K562 (cell line): ENCODE data around the gene DHX35. TPM values are rescaled to one million over a fixed set of nuclear protein-coding genes. Genes with fewer than 3 reads are reported as not detected.

Experiments used
- ATAC-seq: fragments of 200-7000 bp; cut with Tn5 transposase; 3 replicates; pipeline ENCODE4 v1.9.1; 2020; ENCODE audit warnings: moderate library complexity
- BruUV-seq: library from RNA; stranded (reverse); fragments of 400-500 nt; replicated peaks from 2 replicates; lab custom pipeline; 2021; lab: Mats Ljungman, UMichigan
- CTCF ChIA-PET: fragments of 300-600 bp; formaldehyde crosslinking; extraction: SDS; loops from one replicate; lab custom pipeline; 2021; ENCODE audit warnings: low intra/inter-chr PET ratio; lab: Yijun Ruan, JAX
- POLR2A ChIA-PET: fragments of 300-600, 350-650 bp; sonication (Branson Sonifier 250); formaldehyde crosslinking; extraction: SDS; loops from one replicate; lab custom pipeline; 2021; ENCODE audit warnings: antibody characterized with exemption, inconsistent platforms; lab: Yijun Ruan, JAX
- DNase-seq, 4 experiments: peaks; one replicate each; pipeline versions ENCODE4 v3.0.0 to v3.0.0-alpha.2; 2011 to 2018; ENCODE audit warnings: low spot score in 3 of 4, mixed read lengths in 3 of 4; ENCODE audit errors: extremely low read depth in 1 of 4
- FAIRE-seq: peaks from 2 replicates; lab custom pipeline; 2011; peaks lifted over from hg19 to GRCh38; lab: Jason Lieb, UNC
- H2AFZ ChIP-seq: 2 replicates; pipeline ENCODE4 v1.6.0; 2011; ENCODE audit warnings: low read depth, low read length, control low read depth, inconsistent platforms
- H3K27ac ChIP-seq: fragments of 200-600 bp; 3 replicates; pipeline ENCODE4 v1.8.0; 2011; ENCODE audit warnings: low read depth, mild to moderate bottlenecking, control low read depth, inconsistent platforms, low read length, moderate library complexity, mixed read lengths; ENCODE audit errors: extremely low read depth
- H3K27me3 ChIP-seq, 2 experiments: fragments of 300-600 bp in 1 of 2; 2 replicates in 1 of 2; 3 replicates in 1 of 2; pipeline versions ENCODE4 v1.6.0 to v1.8.0; 2011; ENCODE audit warnings: inconsistent platforms in 2 of 2, low read length in 2 of 2, mild to moderate bottlenecking in 1 of 2, mixed read lengths in 1 of 2, moderate library complexity in 1 of 2; ENCODE audit not compliant: control insufficient read depth in 2 of 2, insufficient read depth in 2 of 2
- H3K36me3 ChIP-seq: fragments of 300-600 bp; 3 replicates; pipeline ENCODE4 v1.8.0; 2011; ENCODE audit warnings: mild to moderate bottlenecking, low read length, inconsistent platforms; ENCODE audit not compliant: control insufficient read depth, insufficient read depth
- H3K4me1 ChIP-seq, 2 experiments: fragments of 200-600 bp in 1 of 2; replicated peaks in 1 of 2; 2 replicates in 1 of 2; 3 replicates in 1 of 2; pipeline versions ENCODE4 v1.5.1 to v1.8.0; 2011; ENCODE audit warnings: inconsistent platforms in 2 of 2, low read length in 2 of 2, mild to moderate bottlenecking in 1 of 2, mixed read lengths in 1 of 2, moderate library complexity in 1 of 2; ENCODE audit not compliant: control insufficient read depth in 2 of 2, insufficient read depth in 2 of 2
- H3K4me2 ChIP-seq: 2 replicates; pipeline ENCODE4 v1.6.1; 2011; ENCODE audit warnings: low read length, control low read depth, inconsistent platforms, mixed read lengths; ENCODE audit not compliant: insufficient read depth
- H3K4me3 ChIP-seq: fragments of 200-600 bp; sonication (generic), shearing (Covaris generic); 2 replicates; pipeline ENCODE4 v1.5.1; 2016; ENCODE audit warnings: control low read depth, inconsistent platforms
- H3K79me2 ChIP-seq: fragments of 200-600 bp; 3 replicates; pipeline ENCODE4 v1.8.0; 2011; ENCODE audit warnings: low read length, inconsistent platforms; ENCODE audit not compliant: control insufficient read depth, insufficient read depth
- H3K9ac ChIP-seq, 2 experiments: 2 replicates each; pipeline versions ENCODE4 v1.6.0 to v1.6.1; 2011; ENCODE audit warnings: low read depth in 2 of 2, low read length in 2 of 2, control low read depth in 1 of 2, inconsistent platforms in 1 of 2, mild to moderate bottlenecking in 1 of 2, mixed read lengths in 1 of 2; ENCODE audit not compliant: insufficient read depth in 1 of 2
- H3K9me1 ChIP-seq: one replicate; pipeline ENCODE4 v1.6.0; 2011; ENCODE audit warnings: inconsistent platforms, mild to moderate bottlenecking, low read length, moderate library complexity; ENCODE audit not compliant: control insufficient read depth, insufficient read depth
- H3K9me3 ChIP-seq: replicated peaks from 2 replicates; pipeline ENCODE4 v1.5.1; 2011; ENCODE audit warnings: low read depth, low read length, inconsistent platforms; ENCODE audit not compliant: control insufficient read depth, insufficient read depth
- H4K20me1 ChIP-seq: replicated peaks from 2 replicates; pipeline ENCODE4 v1.6.1; 2011; ENCODE audit warnings: low read length, inconsistent platforms, mixed read lengths; ENCODE audit not compliant: control insufficient read depth, insufficient read depth
- ADNP ChIP-seq: fragments of 200-800 bp; sonication (Bioruptor generic); IDR thresholded peaks from 2 replicates; pipeline ENCODE4 v1.6.1; 2016; ENCODE audit warnings: missing genetic modification characterization, missing compliant biosample characterization
- BRF2 ChIP-seq: IDR thresholded peaks from 3 replicates; pipeline ENCODE4 v1.6.1; 2011; ENCODE audit warnings: borderline replicate concordance, mild to moderate bottlenecking; ENCODE audit not compliant: insufficient read length, insufficient read depth
- EP400 ChIP-seq: fragments of 450-650 bp; IDR thresholded peaks from 2 replicates; pipeline ENCODE4 v1.6.1; 2017; ENCODE audit warnings: antibody characterized with exemption, mild to moderate bottlenecking, moderate library complexity
- ERF ChIP-seq: fragments of 450-650 bp; formaldehyde crosslinking; IDR thresholded peaks from 2 replicates; pipeline ENCODE4 v1.4.0; 2020; ENCODE audit warnings: mild to moderate bottlenecking, mixed read lengths
- FOSL1 ChIP-seq: fragments of 200-800 bp; sonication (Bioruptor generic); conservative IDR thresholded peaks from 2 replicates; pipeline ENCODE4 v1.6.1; 2016; ENCODE audit warnings: missing genetic modification characterization, missing compliant biosample characterization
- HDAC3 ChIP-seq: fragments of 450-650 bp; IDR thresholded peaks from 2 replicates; pipeline ENCODE4 v1.6.1; 2018; ENCODE audit warnings: borderline replicate concordance, mild to moderate bottlenecking, moderate library complexity; ENCODE audit not compliant: partially characterized antibody
- NKRF ChIP-seq: fragments of 450-650 bp; IDR thresholded peaks from 2 replicates; pipeline ENCODE4 v1.6.1; 2016; ENCODE audit warnings: borderline replicate concordance
- PHF20 ChIP-seq: fragments of 450-650 bp; IDR thresholded peaks from 2 replicates; pipeline ENCODE4 v1.6.1; 2018; ENCODE audit not compliant: partially characterized antibody
- PML ChIP-seq: IDR thresholded peaks from 2 replicates; pipeline ENCODE4 v1.6.1; 2012; ENCODE audit warnings: low read length, inconsistent platforms
- POLR3G ChIP-seq: IDR thresholded peaks from 2 replicates; pipeline ENCODE4 v1.6.1; 2011; ENCODE audit not compliant: insufficient read length, insufficient replicate concordance; ENCODE audit errors: extremely low read depth
- RAD21 ChIP-seq, 2 experiments: fragments of 250-450 bp in 1 of 2; fragments of 450-650 bp in 1 of 2; sonication (Bioruptor Pico) in 1 of 2; formaldehyde crosslinking in 1 of 2; IDR thresholded peaks in 1 of 2; conservative IDR thresholded peaks in 1 of 2; 2 replicates each; pipeline versions ENCODE4 v1.4.0 to v1.8.0; 2020 to 2022; ENCODE audit warnings: mild to moderate bottlenecking in 2 of 2, moderate library complexity in 1 of 2
- TCF7L2 ChIP-seq: fragments of 150-350 bp; IDR thresholded peaks from 2 replicates; pipeline ENCODE4 v1.6.1; 2016; ENCODE audit warnings: low read depth, mild to moderate bottlenecking, low read length, moderate library complexity
- ZBTB26 ChIP-seq: fragments of 450-650 bp; formaldehyde crosslinking; IDR thresholded peaks from 2 replicates; pipeline ENCODE4 v1.4.0; 2022; ENCODE audit warnings: missing genetic modification characterization
- ZNF551 ChIP-seq: fragments of 250-450 bp; sonication (Bioruptor Pico); IDR thresholded peaks from 2 replicates; pipeline ENCODE4 v1.5.0; 2021; ENCODE audit warnings: mild to moderate bottlenecking, moderate library complexity
- WGBS: fragments of 100-300 bp; shearing (Covaris generic); methylation state at CpG from one replicate; pipeline ENCODE4 v1.1.6; 2016; ENCODE audit warnings: low coverage, mixed read lengths; ENCODE audit not compliant: insufficient coverage; ENCODE audit errors: missing lambda C conversion rate; 5-methylcytosine and 5-hydroxymethylcytosine counted together
- in situ Hi-C: fragments of 300-500 bp; cut with MboI; formaldehyde crosslinking; loops from 4 replicates; pipeline ENCODE4 v1.15.0; 2018; ENCODE audit warnings: inconsistent platforms, mixed read lengths
- intact Hi-C: fragments of 100-400 bp; cut with micrococcal nuclease; formaldehyde crosslinking; loops from 2 replicates; pipeline ENCODE4 v1.14.2; 2022
- polyA plus RNA-seq, 8 experiments: library from polyadenylated mRNA; depleted of rRNA in 4 of 8; stranded (reverse) in 5 of 8; unstranded in 3 of 8; fragments of >200 nt; fragmentation: Nextera tagmentation in 2 of 8; fragmentation: Illumina TruSeq in 1 of 8; extraction: Ambion mirVana in 2 of 8; extraction: Trizol in 1 of 8; gene quantifications; 2 replicates each; pipeline versions ENCODE4 v1.2.1 to v1.2.3, GENCODE V29; 2011 to 2014; ENCODE audit warnings: inconsistent platforms in 1 of 8, missing spikeins in 1 of 8
- total RNA-seq, 7 experiments: library from RNA; depleted of rRNA in 6 of 7; stranded (reverse); fragments of >200 nt in 6 of 7; fragmentation: Illumina TruSeq in 2 of 7; extraction: Trizol in 2 of 7; gene quantifications; 2 replicates each; pipeline versions ENCODE4 v1.2.1 to v1.2.3, GENCODE V29; 2011 to 2021; ENCODE audit warnings: low replicate concordance in 1 of 7

The DHX35 gene
- total and polyA plus RNA-seq, 9 of the 15 experiments (the other 6 are each of a cell fraction or from before 2014, with no cell fraction given): 6.5 to 25.6 (median 16.9) TPM

DNA sequence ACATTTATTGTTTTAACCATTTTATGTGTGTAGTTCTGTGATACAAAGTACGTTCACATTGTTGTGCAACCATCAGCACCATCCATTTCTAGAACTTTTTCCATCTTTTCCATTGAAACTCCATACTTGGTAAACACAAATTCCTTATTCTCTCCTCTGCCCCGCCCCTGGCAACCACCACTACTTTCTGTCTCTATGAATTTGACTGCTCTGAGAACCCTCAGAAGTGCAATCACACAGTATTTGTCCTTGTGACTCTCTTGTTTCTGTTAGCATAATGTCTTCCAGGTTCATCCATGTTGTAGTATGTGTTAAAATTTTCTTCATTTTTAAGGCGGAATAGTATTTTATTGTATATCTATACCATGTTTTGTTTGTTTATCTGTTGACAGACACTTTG, 56.9 kb downstream of the DHX35 start:
- Histone ChIP-seq H3K79me2 (no peaks in the 10 kb centered on the region), H3K4me3 (no peak overlapping the region), H3K27me3 (no peaks in the 10 kb centered on the region), H3K4me1 (no peaks in the 10 kb centered on the region), H3K27ac (no peak overlapping the region), H3K9me3 (no peaks in the 10 kb centered on the region), H3K9me1 (no peaks in the 10 kb centered on the region), H4K20me1 (no peaks in the 10 kb centered on the region), H3K36me3 (peaks cover 88% of the 10 kb centered on the region), H2AFZ (no peak overlapping the region), H3K9ac (no peak overlapping the region), H3K4me2 (no peak overlapping the region)
- no TSS peak for BruUV-seq
- FAIRE-seq (no peak), ATAC-seq (no peak), DNase-seq (no peak)
- POLR2A ChIA-PET: no interaction called here
- no peak for TF ChIP-seq POLR3G
- no peak for TF ChIP-seq EP400
- TF ChIP-seq RAD21 (CRISPR knock-in tag; conservative IDR thresholded peaks at IDR 0.05 in 1 of 2, IDR thresholded peaks at IDR 0.05 in 1 of 2): no peak
- TF ChIP-seq ERF: no peak
- TF ChIP-seq HDAC3: no peak
- no peak for TF ChIP-seq ZBTB26
- TF ChIP-seq PHF20: no peak
- TF ChIP-seq PML: no peak
- TF ChIP-seq TCF7L2: no peak
- TF ChIP-seq FOSL1: no peak
- no peak for TF ChIP-seq ZNF551 (CRISPR knock-in tag)
- no peak for TF ChIP-seq BRF2
- no peak for TF ChIP-seq NKRF
- TF ChIP-seq ADNP (tag): no peak
- in situ Hi-C loops: no loop called here
- intact Hi-C loops: no loop called here
- 100% methylated on average over 3 of the region's 3 CpGs for WGBS
- CTCF ChIA-PET: no interaction called here
